ENCODE measurements around the gene CCDC85C.

DNA sequence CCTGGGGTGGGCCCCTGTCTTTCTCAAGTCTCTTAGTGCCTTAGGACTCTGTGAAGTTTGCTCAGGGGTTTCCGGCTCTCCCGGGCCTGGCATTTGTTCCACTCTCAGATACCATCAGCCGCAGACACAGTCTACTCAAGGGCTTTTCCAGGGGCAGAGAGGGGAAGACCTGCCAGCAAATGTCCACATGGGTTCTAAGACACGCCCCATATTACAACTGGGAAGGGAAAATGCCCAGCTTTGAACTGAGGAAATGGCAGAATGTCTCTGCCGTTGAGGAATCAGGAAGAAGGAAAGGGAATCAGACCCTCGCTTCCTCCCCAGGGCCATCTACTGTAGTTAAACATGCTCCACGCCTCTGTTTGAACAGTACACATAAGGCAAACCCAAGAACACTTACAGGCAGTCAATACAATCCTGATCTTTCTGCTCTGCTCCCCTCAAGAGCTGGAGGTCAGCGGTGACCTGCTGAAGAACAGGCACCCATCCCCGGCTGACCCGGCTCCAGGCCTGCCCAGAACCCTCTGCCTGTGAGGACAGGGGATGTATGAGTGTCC is 7.9 kb downstream of the CCDC85C start:
- TF ChIP-seq, protein P1, sequence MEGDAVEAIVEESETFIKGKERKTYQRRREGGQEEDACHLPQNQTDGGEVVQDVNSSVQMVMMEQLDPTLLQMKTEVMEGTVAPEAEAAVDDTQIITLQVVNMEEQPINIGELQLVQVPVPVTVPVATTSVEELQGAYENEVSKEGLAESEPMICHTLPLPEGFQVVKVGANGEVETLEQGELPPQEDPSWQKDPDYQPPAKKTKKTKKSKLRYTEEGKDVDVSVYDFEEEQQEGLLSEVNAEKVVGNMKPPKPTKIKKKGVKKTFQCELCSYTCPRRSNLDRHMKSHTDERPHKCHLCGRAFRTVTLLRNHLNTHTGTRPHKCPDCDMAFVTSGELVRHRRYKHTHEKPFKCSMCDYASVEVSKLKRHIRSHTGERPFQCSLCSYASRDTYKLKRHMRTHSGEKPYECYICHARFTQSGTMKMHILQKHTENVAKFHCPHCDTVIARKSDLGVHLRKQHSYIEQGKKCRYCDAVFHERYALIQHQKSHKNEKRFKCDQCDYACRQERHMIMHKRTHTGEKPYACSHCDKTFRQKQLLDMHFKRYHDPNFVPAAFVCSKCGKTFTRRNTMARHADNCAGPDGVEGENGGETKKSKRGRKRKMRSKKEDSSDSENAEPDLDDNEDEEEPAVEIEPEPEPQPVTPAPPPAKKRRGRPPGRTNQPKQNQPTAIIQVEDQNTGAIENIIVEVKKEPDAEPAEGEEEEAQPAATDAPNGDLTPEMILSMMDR (IDR thresholded peaks at IDR 0.05 in 8 of 11, conservative IDR thresholded peaks at IDR 0.05 in 3 of 11), result no peak
- TF ChIP-seq POLR2A (IDR thresholded peaks at IDR 0.05) (no peak), POLR2AphosphoS5 (IDR thresholded peaks at IDR 0.05) (peak in 2 of 3 donors; percentile 8 to 34)

Measured in spleen (tissue), 7 donors.